NCI-H1436 (cell line): ENCODE data around the gene MRPL2.

Experiments
- DNase-seq: peaks from one replicate; lab custom pipeline; 2025; lab: John Stamatoyannopoulos, UW

MRPL2 gene

DNA sequence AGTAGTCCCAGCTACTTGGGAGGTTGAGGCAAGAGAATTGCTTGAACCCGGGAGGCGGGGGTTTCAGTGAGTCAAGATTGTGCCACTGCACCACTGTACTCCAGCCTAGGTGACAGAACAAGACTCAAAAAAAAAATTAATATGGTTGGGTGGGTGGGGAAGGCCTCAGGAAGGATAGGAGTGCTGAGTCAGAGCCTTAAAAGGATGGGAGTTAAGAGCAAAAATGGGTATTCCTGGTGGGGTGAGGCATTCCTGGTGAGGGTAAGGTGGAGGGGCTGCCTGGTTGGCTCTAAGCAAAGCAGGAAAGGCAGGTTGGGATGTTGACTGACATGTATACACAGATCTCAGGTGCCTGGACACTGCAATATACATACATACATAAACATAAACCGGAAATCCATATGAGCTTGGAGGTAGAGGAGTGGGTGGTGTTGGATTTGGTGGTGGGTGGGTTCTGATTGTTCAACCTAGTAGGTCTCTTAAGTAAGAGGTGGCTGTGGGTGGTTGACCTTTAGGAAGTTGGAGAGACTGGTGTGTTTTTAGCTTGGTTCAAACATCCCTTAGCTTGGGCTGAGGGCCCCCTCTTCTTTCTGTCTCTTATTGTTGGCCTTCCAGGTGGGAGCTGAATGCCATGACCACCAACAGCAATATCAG, 39.1 kb downstream of the MRPL2 start:
- DNase-seq, result no peak

GRCh38 chr6:43019152-43019551, 40.1 kb downstream of the MRPL2 start:
- no peak for DNase-seq

GRCh38 chr6:43016943-43017334, 42.3 kb downstream of the MRPL2 start:
- DNase-seq, result no peak

DNA sequence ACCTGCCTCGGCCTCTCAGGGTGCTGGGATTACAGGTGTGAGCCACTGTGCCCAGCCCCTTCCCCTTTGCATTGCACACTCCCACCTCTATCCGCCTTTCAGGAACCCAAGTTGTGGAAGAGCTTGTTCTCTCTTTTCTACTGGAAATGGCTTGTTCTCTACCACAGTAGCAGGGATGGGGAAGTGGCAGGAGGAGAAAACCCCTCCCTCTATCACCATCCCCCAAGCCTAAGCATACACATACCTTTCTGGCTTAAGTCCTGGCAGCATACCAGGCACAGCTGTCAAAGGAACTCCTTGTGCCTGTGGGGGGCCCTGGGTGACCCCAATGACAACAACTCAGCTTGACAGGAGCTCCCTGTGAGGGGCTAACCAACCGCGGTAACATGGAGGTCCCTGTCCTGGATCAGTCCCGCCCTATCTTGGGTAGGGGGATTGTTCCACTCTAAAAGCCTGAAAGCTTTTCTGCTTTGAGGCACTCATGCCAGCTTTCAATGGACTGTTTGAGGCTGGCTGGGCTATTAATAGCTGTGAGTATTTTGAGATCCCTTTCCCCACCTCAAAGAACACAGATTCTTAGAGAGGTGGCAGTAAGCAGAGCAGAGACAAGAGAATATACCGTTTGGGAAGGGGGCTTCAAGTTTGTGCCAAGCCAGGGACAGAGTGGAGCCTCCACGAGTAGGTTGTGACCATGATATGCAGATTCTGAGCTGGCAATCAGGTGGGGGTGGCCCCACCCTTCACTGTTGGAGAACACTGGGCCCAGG, 42.9 kb downstream of the MRPL2 start:
- DNase-seq, result no peak

DNA sequence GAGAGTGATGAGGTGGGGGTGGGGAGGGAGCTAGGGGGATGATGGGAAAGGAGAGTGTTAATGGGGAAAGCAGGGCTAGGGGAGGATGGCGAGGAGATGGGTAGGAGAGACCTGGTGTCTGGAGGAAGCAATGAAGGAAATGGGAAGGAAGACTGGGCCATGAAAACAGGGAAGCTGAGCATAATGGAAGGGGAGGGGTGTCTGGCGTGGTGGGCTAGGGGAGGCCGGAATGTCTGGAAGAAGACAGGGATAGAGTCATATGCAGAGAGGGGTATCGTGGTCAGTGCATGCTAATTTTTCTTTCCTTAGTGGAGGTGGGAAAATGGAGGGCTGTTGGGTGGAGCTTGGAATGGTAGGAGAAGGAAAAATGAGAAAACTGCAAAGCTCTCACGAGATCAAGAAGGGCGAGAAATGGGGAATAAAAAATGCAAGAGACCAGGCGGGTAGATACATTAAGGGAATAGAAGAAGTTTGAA, 44.8 kb downstream of the MRPL2 start:
- no peak for DNase-seq

- DNase-seq, result peak; percentile 100
Measured at GRCh38 chr6:43013843-43014433, 45.3 kb downstream of the MRPL2 start, which contains the start of the genes KLHDC3 and MEA1. Gene KLHDC3 (plus strand): TSS chr6:43014249. CDS start chr6:43017193, 2,944 bp downstream. Gene MEA1 (minus strand): TSS chr6:43013946. CDS start chr6:43013813, 133 bp downstream.

DNA sequence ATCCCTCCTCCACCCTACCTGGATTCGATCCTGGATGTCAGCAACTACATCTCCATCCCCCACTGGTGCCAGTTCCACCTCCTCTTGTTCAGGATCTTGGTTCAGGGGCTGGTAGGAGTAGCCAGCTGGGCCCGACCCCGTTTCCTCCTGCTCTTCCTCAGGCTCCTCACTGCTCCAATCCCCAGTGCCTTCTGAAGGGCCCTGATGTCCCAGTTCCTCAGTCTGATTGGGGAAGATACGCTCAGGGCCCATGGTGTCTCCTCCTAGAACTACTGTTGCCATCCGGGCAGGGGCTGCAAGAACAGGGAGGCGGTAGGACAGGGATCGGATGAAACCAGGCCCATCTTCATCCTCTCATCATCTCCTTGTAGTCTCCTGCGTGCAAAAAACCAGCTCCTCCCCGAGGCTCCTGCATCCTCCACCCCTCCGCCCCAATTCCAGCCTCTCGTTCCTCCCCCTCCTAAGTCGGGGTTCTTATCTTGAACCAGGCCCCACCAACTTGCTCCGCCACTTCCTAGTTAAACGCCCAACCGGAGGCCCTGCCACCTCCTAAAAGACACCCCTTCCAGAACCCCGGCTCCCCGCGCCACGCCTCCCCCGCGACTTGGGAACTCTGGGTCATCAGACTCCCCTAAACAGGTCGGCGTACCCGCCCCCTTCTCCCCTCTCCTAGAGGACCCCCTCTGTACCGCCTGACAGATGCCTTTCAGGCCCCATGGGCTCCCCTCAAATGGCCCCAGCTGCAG, 46.0 kb downstream of the MRPL2 start:
- no peak for DNase-seq

GRCh38 chr6:43012364-43012763, 46.9 kb downstream of the MRPL2 start:
- DNase-seq, result no peak

DNA sequence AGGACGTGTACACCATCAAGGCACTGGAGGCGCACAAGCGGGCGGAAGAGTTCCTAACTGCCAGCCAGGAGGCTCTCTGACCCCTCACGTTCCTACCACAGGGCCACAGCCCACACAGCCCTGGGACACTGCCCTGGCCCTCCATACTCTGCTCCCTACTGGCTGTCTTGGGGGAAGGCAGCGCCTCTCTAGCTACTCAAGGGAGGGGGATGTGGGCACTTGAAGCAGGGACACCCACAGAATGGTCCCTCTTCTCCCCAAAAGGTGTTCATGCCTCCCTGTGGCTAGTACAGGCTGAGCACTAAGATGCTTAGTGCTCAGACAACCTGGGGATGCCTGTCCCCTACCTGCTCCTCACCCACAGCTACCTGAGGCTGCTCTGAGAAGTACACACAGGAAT, 48.0 kb downstream of the MRPL2 start:
- no peak for DNase-seq

DNA sequence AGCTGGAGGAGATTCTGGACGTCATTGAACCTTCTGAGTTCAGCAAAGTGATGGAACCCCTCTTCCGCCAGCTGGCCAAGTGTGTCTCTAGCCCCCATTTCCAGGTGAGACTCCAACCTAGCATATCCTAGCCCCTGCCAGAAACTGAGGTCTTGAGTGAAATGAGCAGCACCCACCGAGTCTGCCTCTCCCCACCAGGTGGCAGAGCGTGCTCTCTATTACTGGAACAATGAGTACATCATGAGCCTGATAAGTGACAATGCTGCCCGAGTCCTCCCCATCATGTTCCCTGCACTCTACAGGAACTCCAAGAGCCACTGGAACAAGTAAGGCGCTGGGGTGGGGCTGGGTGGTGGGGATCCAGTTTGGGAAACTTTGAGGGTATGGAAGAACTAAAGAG, 50.1 kb downstream of the MRPL2 start:
- no peak for DNase-seq

GRCh38 chr6:43007126-43007525, 52.1 kb downstream of the MRPL2 start:
- no peak for DNase-seq

GRCh38 chr6:43006251-43006650, 53.0 kb downstream of the MRPL2 start:
- no peak for DNase-seq

- DNase-seq, result no peak
Measured at GRCh38 chr6:43005844-43006243, 53.4 kb downstream of the MRPL2 start.
